IMR-90 (cell line): ENCODE measurements around the gene PRICKLE2. TPM values are rescaled to one million over a fixed set of nuclear protein-coding genes. Genes with fewer than 3 reads are reported as not detected.

Experiments used
- ATAC-seq: fragments of 200-7000 bp; cut with Tn5 transposase; 2 replicates; pipeline ENCODE4 v1.9.1; 2020; ENCODE audit warnings: low read depth, mild to moderate bottlenecking, moderate library complexity
- BruUV-seq: library from RNA; stranded (reverse); fragments of 400-500 nt; replicated peaks from 2 replicates; lab custom pipeline; 2021; lab: Mats Ljungman, UMichigan
- CTCF ChIA-PET: fragments of 300-600 bp; formaldehyde crosslinking; extraction: SDS; loops from one replicate; lab custom pipeline; 2021; ENCODE audit warnings: antibody characterized with exemption; lab: Yijun Ruan, JAX
- POLR2A ChIA-PET: fragments of 300-600 bp; sonication (Branson Sonifier 250); formaldehyde crosslinking; loops from one replicate; lab custom pipeline; 2022; ENCODE audit warnings: antibody characterized with exemption; ENCODE audit not compliant: unreplicated experiment; lab: Charles Lee
- DNase-seq: peaks from one replicate; pipeline ENCODE4 v3.0.0; 2013
- H2AFZ ChIP-seq: replicated peaks from 2 replicates; pipeline ENCODE3; 2013; ENCODE audit warnings: low read length, mild to moderate bottlenecking; ENCODE audit not compliant: poor library complexity
- H2AK5ac ChIP-seq: 2 replicates; pipeline ENCODE4 v1.6.1; 2013; ENCODE audit warnings: low read depth, low read length, inconsistent platforms
- H2AK9ac ChIP-seq: replicated peaks from 2 replicates; pipeline ENCODE3; 2013; ENCODE audit warnings: mild to moderate bottlenecking, low read depth, low read length, moderate library complexity; ENCODE audit not compliant: poor library complexity
- H2BK120ac ChIP-seq: 2 replicates; pipeline ENCODE4 v1.6.1; 2013; ENCODE audit warnings: low read depth, low read length, inconsistent platforms
- H2BK15ac ChIP-seq: 3 replicates; pipeline ENCODE4 v1.6.1; 2013; ENCODE audit warnings: low read depth, low read length, inconsistent platforms
- H2BK20ac ChIP-seq: 2 replicates; pipeline ENCODE4 v1.6.1; 2013; ENCODE audit warnings: low read depth, mild to moderate bottlenecking, inconsistent platforms, low read length, moderate library complexity
- H2BK5ac ChIP-seq: 2 replicates; pipeline ENCODE4 v1.6.1; 2013; ENCODE audit warnings: mild to moderate bottlenecking, low read depth, low read length, inconsistent platforms; ENCODE audit not compliant: poor library complexity, severe bottlenecking
- H3K14ac ChIP-seq: replicated peaks from 2 replicates; pipeline ENCODE4 v1.6.1; 2013; ENCODE audit warnings: low read depth, low read length, inconsistent platforms
- H3K18ac ChIP-seq: 2 replicates; pipeline ENCODE4 v1.6.1; 2013; ENCODE audit warnings: low read depth, low read length, control low read depth
- H3K23ac ChIP-seq: 2 replicates; pipeline ENCODE4 v1.6.1; 2013; ENCODE audit warnings: low read depth, low read length, inconsistent platforms
- H3K27ac ChIP-seq: 2 replicates; pipeline ENCODE4 v1.5.1; 2013; ENCODE audit warnings: mild to moderate bottlenecking, control low read depth, low read length; ENCODE audit not compliant: insufficient read depth
- H3K27me3 ChIP-seq: 2 replicates; pipeline ENCODE4 v1.6.1; 2013; ENCODE audit warnings: low read length; ENCODE audit not compliant: control insufficient read depth, insufficient read depth
- H3K36me3 ChIP-seq: 2 replicates; pipeline ENCODE4 v1.6.1; 2013; ENCODE audit warnings: low read length, mixed read lengths; ENCODE audit not compliant: control insufficient read depth, insufficient read depth
- H3K4ac ChIP-seq: 2 replicates; pipeline ENCODE4 v1.6.1; 2013; ENCODE audit warnings: low read depth, low read length, inconsistent platforms
- H3K4me1 ChIP-seq: 2 replicates; pipeline ENCODE4 v1.6.1; 2013; ENCODE audit warnings: low read length, mixed read lengths; ENCODE audit not compliant: control insufficient read depth, insufficient read depth
- H3K4me2 ChIP-seq: 2 replicates; pipeline ENCODE4 v1.6.1; 2013; ENCODE audit warnings: low read depth, mild to moderate bottlenecking, control low read depth, low read length, moderate library complexity
- H3K4me3 ChIP-seq: 2 replicates; pipeline ENCODE4 v1.5.1; 2013; ENCODE audit warnings: low read depth, mild to moderate bottlenecking, control low read depth, low read length, moderate library complexity; ENCODE audit not compliant: insufficient read depth
- H3K56ac ChIP-seq: 2 replicates; pipeline ENCODE4 v1.6.1; 2013; ENCODE audit warnings: low read length, inconsistent platforms; ENCODE audit not compliant: insufficient read depth; ENCODE audit errors: extremely low read depth
- H3K79me1 ChIP-seq, 2 experiments: 2 replicates each; pipeline ENCODE4 v1.6.1; 2013; ENCODE audit warnings: low read length in 2 of 2, inconsistent platforms in 1 of 2, low read depth in 1 of 2
- H3K9ac ChIP-seq: 2 replicates; pipeline ENCODE4 v1.6.1; 2013; ENCODE audit warnings: low read depth, low read length, control low read depth
- H3K9me1 ChIP-seq: 2 replicates; pipeline ENCODE4 v1.6.1; 2013; ENCODE audit warnings: low read length, inconsistent platforms; ENCODE audit not compliant: insufficient read depth
- H3K9me3 ChIP-seq: 2 replicates; pipeline ENCODE4 v1.6.1; 2013; ENCODE audit warnings: low read length; ENCODE audit not compliant: control insufficient read depth, insufficient read depth
- H4K20me1 ChIP-seq: 2 replicates; pipeline ENCODE4 v1.6.1; 2013; ENCODE audit warnings: low read length, inconsistent platforms; ENCODE audit not compliant: insufficient read depth
- H4K5ac ChIP-seq: 2 replicates; pipeline ENCODE4 v1.6.1; 2013; ENCODE audit warnings: mild to moderate bottlenecking, low read depth, low read length, control low read depth
- H4K8ac ChIP-seq, 2 experiments: 2 replicates each; pipeline ENCODE4 v1.6.1; 2013; ENCODE audit warnings: low read depth in 2 of 2, low read length in 2 of 2, control low read depth in 1 of 2, inconsistent platforms in 1 of 2
- H4K91ac ChIP-seq: 2 replicates; pipeline ENCODE4 v1.6.1; 2013; ENCODE audit warnings: low read depth, low read length, inconsistent platforms; ENCODE audit not compliant: insufficient read depth
- BHLHE40 ChIP-seq: fragments of 150-350 bp; IDR thresholded peaks from 2 replicates; pipeline ENCODE4 v1.6.1; 2016; ENCODE audit warnings: mild to moderate bottlenecking, low read depth, low read length
- CEBPB ChIP-seq: IDR thresholded peaks from 2 replicates; pipeline ENCODE4 v1.6.1; 2012; ENCODE audit warnings: low read depth, low read length, improper control_type of control experiment
- CHD1 ChIP-seq: IDR thresholded peaks from 2 replicates; pipeline ENCODE4 v1.6.1; 2012; ENCODE audit warnings: low read depth, low read length, improper control_type of control experiment
- CTCF ChIP-seq: conservative IDR thresholded peaks from 2 replicates; pipeline ENCODE4 v1.5.1; 2012; ENCODE audit warnings: mild to moderate bottlenecking, low read depth, low read length, improper control_type of control experiment
- FOS ChIP-seq: fragments of 150-350 bp; IDR thresholded peaks from 2 replicates; pipeline ENCODE4 v1.6.1; 2016; ENCODE audit warnings: low read depth, low read length
- MAFK ChIP-seq: IDR thresholded peaks from 2 replicates; pipeline ENCODE4 v1.6.1; 2012; ENCODE audit warnings: low read depth, low read length, improper control_type of control experiment
- MAZ ChIP-seq: IDR thresholded peaks from 2 replicates; pipeline ENCODE4 v1.6.1; 2012; ENCODE audit warnings: low read depth, mild to moderate bottlenecking, low read length, improper control_type of control experiment, moderate library complexity, borderline replicate concordance
- MXI1 ChIP-seq: IDR thresholded peaks from 2 replicates; pipeline ENCODE4 v1.6.1; 2012; ENCODE audit warnings: low read depth, mild to moderate bottlenecking, low read length, moderate library complexity, borderline replicate concordance
- NFE2L2 ChIP-seq: fragments of 150-350 bp; IDR thresholded peaks from 2 replicates; pipeline ENCODE4 v1.6.1; 2016; ENCODE audit warnings: low read depth, mild to moderate bottlenecking, low read length
- POLR2A ChIP-seq: IDR thresholded peaks from 2 replicates; pipeline ENCODE4 v1.6.1; 2012; ENCODE audit warnings: mild to moderate bottlenecking, low read depth, low read length
- RAD21 ChIP-seq: IDR thresholded peaks from 2 replicates; pipeline ENCODE4 v1.6.1; 2012; ENCODE audit warnings: low read length, improper control_type of control experiment
- RCOR1 ChIP-seq: IDR thresholded peaks from 2 replicates; pipeline ENCODE4 v1.6.1; 2012; ENCODE audit warnings: mild to moderate bottlenecking, low read length, improper control_type of control experiment; ENCODE audit not compliant: insufficient replicate concordance
- RFX5 ChIP-seq: IDR thresholded peaks from 2 replicates; pipeline ENCODE4 v1.8.0; 2012; ENCODE audit warnings: low read depth, mild to moderate bottlenecking, low read length, moderate library complexity
- SMC3 ChIP-seq: fragments of 150-350 bp; IDR thresholded peaks from 2 replicates; pipeline ENCODE4 v1.6.1; 2016; ENCODE audit warnings: low read depth, mild to moderate bottlenecking, antibody characterized with exemption, low read length, moderate library complexity
- USF2 ChIP-seq: fragments of 150-350 bp; IDR thresholded peaks from 2 replicates; pipeline ENCODE4 v1.6.1; 2017; ENCODE audit warnings: mild to moderate bottlenecking, antibody characterized with exemption, low read length, low read depth
- WGBS, 2 experiments: methylation state at CpG; one replicate each; pipeline versions ENCODE4 v1.1.5 to v1.1.7; 2013; ENCODE audit warnings: missing lambda C conversion rate in 2 of 2; ENCODE audit not compliant: insufficient read length in 1 of 2; ENCODE audit errors: extremely low coverage in 2 of 2; 5-methylcytosine and 5-hydroxymethylcytosine counted together
- dilution Hi-C: fragments of 300-500 bp; cut with HindIII; formaldehyde crosslinking; loops from one replicate; pipeline ENCODE4 v1.14.3; 2018; ENCODE audit warnings: low sequenced_read_pairs; ENCODE audit not compliant: unreplicated experiment
- in situ Hi-C: fragments of 300-500 bp; cut with MboI; formaldehyde crosslinking; loops from 3 replicates; pipeline ENCODE4 v1.14.3; 2019; ENCODE audit warnings: low sequenced_read_pairs, inconsistent platforms, mixed read lengths
- intact Hi-C: fragments of 100-400 bp; cut with micrococcal nuclease; formaldehyde crosslinking; loops from 2 replicates; pipeline ENCODE4 v1.10.0; 2022
- polyA plus RNA-seq, 3 experiments: library from polyadenylated mRNA; depleted of rRNA; stranded (reverse); fragments of >200 nt; gene quantifications; 2 replicates each; pipeline ENCODE4 v1.2.3, GENCODE V29; 2012; ENCODE audit warnings: low replicate concordance in 1 of 3
- total RNA-seq: library from RNA; depleted of rRNA; stranded (reverse); fragments of >200 nt; gene quantifications from 2 replicates; pipeline ENCODE4 v1.2.3, GENCODE V29; 2012
- TF ChIP-seq, protein P1 (sequence below): fragments of 150-350 bp; IDR thresholded peaks from 2 replicates; pipeline ENCODE4 v1.6.1; 2016; ENCODE audit warnings: low read depth, mild to moderate bottlenecking, low read length, moderate library complexity, borderline replicate concordance

Gene PRICKLE2
- total and polyA plus RNA-seq, 2 of the 4 experiments (the other 2 are of a cell fraction), result 4.1 to 14.2 TPM

DNA sequence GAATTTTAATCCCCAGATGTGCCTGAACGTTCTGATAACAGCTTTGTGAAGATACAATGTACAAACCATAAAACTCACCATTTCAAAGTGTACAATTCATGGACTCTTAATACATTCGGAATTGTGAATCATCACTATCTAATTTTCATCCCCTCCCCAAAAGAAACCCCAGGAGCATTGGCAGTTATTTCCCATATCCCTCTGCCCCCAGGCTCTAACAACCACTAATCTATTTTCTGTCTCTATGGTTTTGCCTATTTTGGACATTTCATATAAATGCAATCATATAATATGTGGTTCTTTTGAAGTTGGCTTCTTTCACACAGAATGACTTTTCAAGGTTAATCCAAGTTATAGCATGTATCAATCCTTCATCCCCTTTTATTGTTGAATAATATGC lies 25.3 kb downstream of the PRICKLE2 start:
- H2BK5ac ChIP-seq, result no peak overlapping the region
- dilution Hi-C loops, result no loop called here
- H2BK15ac ChIP-seq, result no peak overlapping the region
- in situ Hi-C loops, result loop anchor here (25.0 kb wide), 1 partner anchor 163 kb away; no protein-coding TSS in a partner anchor
- H3K36me3 ChIP-seq, result peaks cover 9% of the 10 kb centered on the region
- peaks cover 27 to 49% of the 10 kb centered on the region in 2 experiments for H3K79me1 ChIP-seq
- no peak overlapping the region for H3K14ac ChIP-seq
- no peak overlapping the region for H2AFZ ChIP-seq
- ChIA-PET CTCF (no interaction called here), POLR2A (no interaction called here)
- peaks cover 6% of the 10 kb centered on the region for H3K4me1 ChIP-seq
- no peak overlapping the region for H2BK120ac ChIP-seq
- DNase-seq (no peak), ATAC-seq (no peak)
- H3K56ac ChIP-seq, result no peak overlapping the region
- no TSS peak for BruUV-seq
- H3K9me3 ChIP-seq, result no peaks in the 10 kb centered on the region
- 78% methylated on average over 1 of the region's 2 CpGs; no CpG with 5 or more reads in 1 of the 2 experiments for WGBS, 2 experiments
- no peak overlapping the region for H3K4me2 ChIP-seq
- TF ChIP-seq CTCF (no peak), MAFK (no peak), RCOR1 (no peak), SMC3 (no peak), POLR2A (no peak), CHD1 (no peak), USF2 (no peak), MXI1 (no peak), FOS (no peak), RAD21 (no peak), BHLHE40 (no peak), CEBPB (no peak), MAZ (no peak), RFX5 (no peak), NFE2L2 (no peak)
- TF ChIP-seq, protein P1, sequence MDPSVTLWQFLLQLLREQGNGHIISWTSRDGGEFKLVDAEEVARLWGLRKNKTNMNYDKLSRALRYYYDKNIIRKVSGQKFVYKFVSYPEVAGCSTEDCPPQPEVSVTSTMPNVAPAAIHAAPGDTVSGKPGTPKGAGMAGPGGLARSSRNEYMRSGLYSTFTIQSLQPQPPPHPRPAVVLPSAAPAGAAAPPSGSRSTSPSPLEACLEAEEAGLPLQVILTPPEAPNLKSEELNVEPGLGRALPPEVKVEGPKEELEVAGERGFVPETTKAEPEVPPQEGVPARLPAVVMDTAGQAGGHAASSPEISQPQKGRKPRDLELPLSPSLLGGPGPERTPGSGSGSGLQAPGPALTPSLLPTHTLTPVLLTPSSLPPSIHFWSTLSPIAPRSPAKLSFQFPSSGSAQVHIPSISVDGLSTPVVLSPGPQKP, result no peak
- no peak overlapping the region for H2AK9ac ChIP-seq
- intact Hi-C loops, result no loop called here
- H3K4me3 ChIP-seq, result no peak overlapping the region
- peaks cover 13% of the 10 kb centered on the region for H3K9me1 ChIP-seq
- H3K18ac ChIP-seq, result no peak overlapping the region
- no peak overlapping the region for H3K27ac ChIP-seq
- H3K23ac ChIP-seq, result no peak overlapping the region
- no peak overlapping the region for H3K9ac ChIP-seq
- H4K91ac ChIP-seq, result no peak overlapping the region
- no peaks in the 10 kb centered on the region for H3K27me3 ChIP-seq
- H2AK5ac ChIP-seq, result no peak overlapping the region
- H4K20me1 ChIP-seq, result peaks cover 22% of the 10 kb centered on the region
- no peak overlapping the region for H4K8ac ChIP-seq
- H4K5ac ChIP-seq, result no peak overlapping the region
- H2BK20ac ChIP-seq, result no peak overlapping the region
- no peak overlapping the region for H3K4ac ChIP-seq
